Motor neuron (in vitro differentiated cells): Measurements from ENCODE around the gene SLC9B2. TPM values are rescaled to one million over a fixed set of nuclear protein-coding genes. Genes with fewer than 3 reads are reported as not detected.
"Not testable (repeated sequence)": the region's sequence is repeated elsewhere in the genome, so short reads cannot be mapped to it uniquely, and the experiment has no call there.

Experiments used
- ATAC-seq, 8 experiments: fragments of 200-7000 bp; cut with Tn5 transposase; replicated peaks in 6 of 8; 2 replicates each; pipeline ENCODE4 v1.8.0; 2021; ENCODE audit warnings: mild to moderate bottlenecking in 8 of 8, moderate library complexity in 8 of 8
- H3K27ac ChIP-seq, 2 donors: fragments of 250-450 bp; sonication (Bioruptor Pico); 2 replicates each; pipeline ENCODE4 v1.9.0; 2021; ENCODE audit warnings: antibody characterized with exemption in 2 of 2, mild to moderate bottlenecking in 2 of 2, moderate library complexity in 1 of 2
- H3K4me1 ChIP-seq, 2 donors: fragments of 250-450 bp; sonication (Bioruptor Pico); replicated peaks in 1 of 2; 2 replicates each; pipeline ENCODE4 v1.6.1; 2021; ENCODE audit warnings: antibody characterized with exemption in 2 of 2, mild to moderate bottlenecking in 2 of 2, moderate library complexity in 1 of 2
- H3K4me3 ChIP-seq, 5 donors: fragments of 250-450 bp; sonication (Bioruptor Pico); 2 replicates each; pipeline ENCODE4 v1.9.0; 2021; ENCODE audit warnings: antibody characterized with exemption in 5 of 5, mild to moderate bottlenecking in 5 of 5, moderate library complexity in 4 of 5
- WGBS, 10 experiments: fragments of 450-650 bp; shearing (Covaris generic); methylation state at CpG; one replicate each; pipeline ENCODE4 v1.0.0; 2022; 5-methylcytosine and 5-hydroxymethylcytosine counted together
- in situ Hi-C, 9 experiments: fragments of 400-800 bp; cut with MboI; loops; one replicate each; pipeline ENCODE4 v1.15.0; 2021; ENCODE audit warnings: low sequenced_read_pairs in 9 of 9, low pct_unique_long_range_greater_than_20kb in 2 of 9; ENCODE audit not compliant: unreplicated experiment in 9 of 9
- total RNA-seq, 8 experiments: library from RNA; unstranded; fragments of 300-600 nt; gene quantifications; 2 replicates each; pipeline versions ENCODE4 v1.2.3 to v1.2.4, GENCODE V29; 2022

Gene SLC9B2
- total RNA-seq, 8 experiments from 2014 or later, result 13.9 to 61.2 (median 21.4) TPM

- 30 to 100% (median 73%) methylated on average over 1 to 2 of the region's 2 CpGs for WGBS, 10 experiments
- H3K4me1 ChIP-seq, result no peaks in the 10 kb centered on the region
- in situ Hi-C loops, result loop anchor here in 6 of 9 experiments (10.0 to 25.0 kb wide), 5 partner anchors 378 to 568 kb away; no protein-coding TSS in a partner anchor
- H3K4me3 ChIP-seq, result no peak overlapping the region
- ATAC-seq, result no peak
- no peak overlapping the region for H3K27ac ChIP-seq
Measured at GRCh38 chr4:103002551-103002950, 74.0 kb downstream of the SLC9B2 start.

DNA sequence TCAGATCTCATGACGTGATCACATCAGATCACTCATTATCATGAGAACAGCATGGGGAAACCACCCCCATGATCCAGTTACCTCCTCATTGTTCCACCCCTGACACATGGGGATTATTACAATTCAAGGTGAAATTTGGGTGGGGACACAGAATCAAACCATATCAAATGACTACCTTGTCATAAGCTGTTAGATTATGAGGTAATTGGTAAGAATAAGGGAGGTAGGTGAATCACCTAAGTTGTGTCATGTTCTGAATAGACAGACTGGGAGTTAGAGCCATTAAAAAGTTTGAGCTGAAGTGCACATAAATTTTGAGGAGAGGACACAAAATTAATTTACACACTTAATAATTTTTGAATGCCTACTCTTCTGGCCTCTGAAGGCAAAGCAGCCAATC lies 81.8 kb downstream of the SLC9B2 start:
- WGBS, 10 experiments, result 50 to 100% (median 70%) methylated on average over 1 of the region's 1 CpG; no CpG with 5 or more reads in 6 of the 10 experiments

GRCh38 chr4:102993985-102994384 lies 82.6 kb downstream of the SLC9B2 start:
- H3K4me3 ChIP-seq, ATAC-seq, H3K27ac ChIP-seq, H3K4me1 ChIP-seq, in situ Hi-C loops: not testable (repeated sequence)

More for the DNA sequence above, 81.8 kb downstream of the SLC9B2 start:
- no peak overlapping the region for H3K27ac ChIP-seq
- ATAC-seq, result no peak
- in situ Hi-C loops, result no loop called here
- H3K4me3 ChIP-seq, result no peak overlapping the region
- no peaks in the 10 kb centered on the region for H3K4me1 ChIP-seq

- no peak for ATAC-seq
- Histone ChIP-seq H3K4me3 (no peak overlapping the region), H3K27ac (no peak overlapping the region), H3K4me1 (no peaks in the 10 kb centered on the region)
- in situ Hi-C loops, result no loop called here
- WGBS, 10 experiments, result 88 to 100% (median 100%) methylated on average over 1 of the region's 1 CpG; no CpG with 5 or more reads in 3 of the 10 experiments
Measured at GRCh38 chr4:102988429-102989020, 88.0 kb downstream of the SLC9B2 start.

GRCh38 chr4:102981005-102981404 lies 95.6 kb downstream of the SLC9B2 start:
- no peak for ATAC-seq
- 80 to 100% (median 100%) methylated on average over 1 to 2 of the region's 2 CpGs; no CpG with 5 or more reads in 2 of the 10 experiments for WGBS, 10 experiments
- H3K4me3 ChIP-seq, result no peak overlapping the region
- in situ Hi-C loops, result no loop called here
- no peaks in the 10 kb centered on the region for H3K4me1 ChIP-seq
- H3K27ac ChIP-seq, result no peak overlapping the region

Other genes with a start within 250 kb of the SLC9B2 start
- gene UBE2D3, start 249.2 kb downstream of the SLC9B2 start, total RNA-seq, result 100 to 1,000 TPM; 158 to 287 (median 226) TPM
- 10 to 100 TPM; 20.8 to 53.8 (median 50.0) TPM for gene CISD2, start 207.8 kb downstream of the SLC9B2 start, total RNA-seq
- gene SLC9B1, start 57.1 kb downstream of the SLC9B2 start, total RNA-seq, result 1 to 10 TPM in 2 of 8 experiments, under 1 TPM in 6; 0.28 to 9.1 (median 0.81) TPM
- gene BDH2, start 23.1 kb upstream of the SLC9B2 start, total RNA-seq, result 10 to 100 TPM; 17.0 to 91.9 (median 34.3) TPM
- 10 to 100 TPM in 3 of 8 experiments, 1 to 10 TPM in 5; 2.0 to 20.3 (median 2.9) TPM for gene CENPE, start 121.6 kb upstream of the SLC9B2 start, total RNA-seq